ENCODE results near the gene EHMT2.

GRCh38 chr6:31860349-31860748 lies 37.1 kb downstream of the EHMT2 start:
- TF ChIP-seq EZH2 (IDR thresholded peaks at IDR 0.05; ENCODE audit: insufficient read depth, low read length), result no peak
- TF ChIP-seq, protein P1, sequence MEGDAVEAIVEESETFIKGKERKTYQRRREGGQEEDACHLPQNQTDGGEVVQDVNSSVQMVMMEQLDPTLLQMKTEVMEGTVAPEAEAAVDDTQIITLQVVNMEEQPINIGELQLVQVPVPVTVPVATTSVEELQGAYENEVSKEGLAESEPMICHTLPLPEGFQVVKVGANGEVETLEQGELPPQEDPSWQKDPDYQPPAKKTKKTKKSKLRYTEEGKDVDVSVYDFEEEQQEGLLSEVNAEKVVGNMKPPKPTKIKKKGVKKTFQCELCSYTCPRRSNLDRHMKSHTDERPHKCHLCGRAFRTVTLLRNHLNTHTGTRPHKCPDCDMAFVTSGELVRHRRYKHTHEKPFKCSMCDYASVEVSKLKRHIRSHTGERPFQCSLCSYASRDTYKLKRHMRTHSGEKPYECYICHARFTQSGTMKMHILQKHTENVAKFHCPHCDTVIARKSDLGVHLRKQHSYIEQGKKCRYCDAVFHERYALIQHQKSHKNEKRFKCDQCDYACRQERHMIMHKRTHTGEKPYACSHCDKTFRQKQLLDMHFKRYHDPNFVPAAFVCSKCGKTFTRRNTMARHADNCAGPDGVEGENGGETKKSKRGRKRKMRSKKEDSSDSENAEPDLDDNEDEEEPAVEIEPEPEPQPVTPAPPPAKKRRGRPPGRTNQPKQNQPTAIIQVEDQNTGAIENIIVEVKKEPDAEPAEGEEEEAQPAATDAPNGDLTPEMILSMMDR (IDR thresholded peaks at IDR 0.05; ENCODE audit: insufficient read depth, low read depth, low read length), result no peak

Measured in astrocyte (in vitro differentiated cells and primary cell).